HEK293T (cell line): ENCODE data around the gene URGCP.

ENCODE experiments used
- ARNT ChIP-seq: fragments of 450-650 bp; IDR thresholded peaks from 2 replicates; pipeline ENCODE4 v1.6.1; 2017; ENCODE audit warnings: mild to moderate bottlenecking
- BHLHE40 ChIP-seq: fragments of 450-650 bp; IDR thresholded peaks from 2 replicates; pipeline ENCODE4 v1.6.1; 2016; ENCODE audit warnings: mild to moderate bottlenecking, moderate library complexity, borderline replicate concordance
- CTBP1 ChIP-seq: fragments of 450-650 bp; IDR thresholded peaks from 2 replicates; pipeline ENCODE4 v1.6.1; 2016; ENCODE audit warnings: borderline replicate concordance
- ELF4 ChIP-seq: fragments of 450-650 bp; IDR thresholded peaks from 2 replicates; pipeline ENCODE4 v1.6.1; 2017; ENCODE audit warnings: antibody characterized with exemption
- FOXA1 ChIP-seq: fragments of 450-650 bp; IDR thresholded peaks from 2 replicates; pipeline ENCODE4 v1.6.1; 2016; ENCODE audit warnings: mild to moderate bottlenecking
- FOXK2 ChIP-seq: fragments of 450-650 bp; IDR thresholded peaks from 2 replicates; pipeline ENCODE4 v1.6.1; 2016; ENCODE audit warnings: mild to moderate bottlenecking
- FOXM1 ChIP-seq: fragments of 450-650 bp; IDR thresholded peaks from 2 replicates; pipeline ENCODE4 v1.6.1; 2017; ENCODE audit warnings: mild to moderate bottlenecking, borderline replicate concordance
- HDGF ChIP-seq: fragments of 450-650 bp; IDR thresholded peaks from 2 replicates; pipeline ENCODE4 v1.6.1; 2017; ENCODE audit warnings: antibody characterized with exemption, borderline replicate concordance
- LEF1 ChIP-seq: fragments of 450-650 bp; IDR thresholded peaks from 2 replicates; pipeline ENCODE4 v1.6.1; 2017; ENCODE audit warnings: mild to moderate bottlenecking, borderline replicate concordance
- NFRKB ChIP-seq: fragments of 450-650 bp; IDR thresholded peaks from 2 replicates; pipeline ENCODE4 v1.6.1; 2016; ENCODE audit warnings: mild to moderate bottlenecking, moderate library complexity
- PKNOX1 ChIP-seq: fragments of 450-650 bp; IDR thresholded peaks from 2 replicates; pipeline ENCODE4 v1.6.1; 2016
- SP1 ChIP-seq: fragments of 450-650 bp; IDR thresholded peaks from 2 replicates; pipeline ENCODE4 v1.6.1; 2017
- TARDBP ChIP-seq: fragments of 450-650 bp; IDR thresholded peaks from 2 replicates; pipeline ENCODE4 v1.6.1; 2016
- ZNF384 ChIP-seq: fragments of 450-650 bp; IDR thresholded peaks from 2 replicates; pipeline ENCODE4 v1.6.1; 2016

GRCh38 chr7:43915907-43916306 is 9.5 kb upstream of the URGCP start:
- TF ChIP-seq FOXM1 (no peak), SP1 (no peak), BHLHE40 (no peak), ARNT (no peak), CTBP1 (no peak), FOXK2 (no peak), TARDBP (no peak), HDGF (no peak), LEF1 (no peak), ELF4 (no peak), FOXA1 (no peak), ZNF384 (no peak), NFRKB (no peak), PKNOX1 (no peak)
